Smooth muscle cell (in vitro differentiated cells): Measurements from ENCODE around the gene GPX3. TPM values are rescaled to one million over a fixed set of nuclear protein-coding genes. Genes with fewer than 3 reads are reported as not detected.

Source experiments
- DNase-seq: peaks from one replicate; lab custom pipeline; 2025; ENCODE audit not compliant: unreplicated experiment; lab: John Stamatoyannopoulos, UW
- H2AFZ ChIP-seq: fragments of 200-600 bp; sonication (generic); 2 replicates; pipeline ENCODE4 v1.6.0; 2016; ENCODE audit warnings: antibody characterized with exemption, low read depth, mild to moderate bottlenecking
- H3F3A ChIP-seq: fragments of 200-600 bp; sonication (generic); 2 replicates; pipeline ENCODE4 v1.6.0; 2017; ENCODE audit warnings: antibody characterized with exemption, low read depth
- H3K27ac ChIP-seq: fragments of 200-600 bp; sonication (generic); 2 replicates; pipeline ENCODE4 v1.5.1; 2016; ENCODE audit warnings: low read depth, mild to moderate bottlenecking
- H3K27me3 ChIP-seq: fragments of 200-600 bp; sonication (generic); 2 replicates; pipeline ENCODE4 v1.6.1; 2016; ENCODE audit warnings: low read depth, mild to moderate bottlenecking
- H3K36me3 ChIP-seq: fragments of 200-600 bp; sonication (generic); 2 replicates; pipeline ENCODE4 v1.5.1; 2016; ENCODE audit warnings: low read depth
- H3K4me1 ChIP-seq: fragments of 200-600 bp; sonication (generic); 2 replicates; pipeline ENCODE4 v1.5.1; 2016; ENCODE audit warnings: low read depth
- H3K4me2 ChIP-seq: fragments of 200-600 bp; sonication (generic); 2 replicates; pipeline ENCODE4 v1.6.0; 2016; ENCODE audit warnings: mild to moderate bottlenecking
- H3K4me3 ChIP-seq: fragments of 200-600 bp; sonication (generic); 2 replicates; pipeline ENCODE4 v1.5.1; 2016; ENCODE audit warnings: mild to moderate bottlenecking
- H3K79me2 ChIP-seq: fragments of 200-600 bp; sonication (generic); 2 replicates; pipeline ENCODE4 v1.6.0; 2016; ENCODE audit warnings: low read depth, mild to moderate bottlenecking
- H3K9ac ChIP-seq: fragments of 200-600 bp; sonication (generic); 2 replicates; pipeline ENCODE4 v1.6.0; 2016; ENCODE audit warnings: low read depth
- H3K9me3 ChIP-seq: fragments of 200-600 bp; sonication (generic); replicated peaks from 2 replicates; pipeline ENCODE4 v1.5.1; 2016; ENCODE audit warnings: low read depth
- H4K20me1 ChIP-seq: fragments of 200-600 bp; sonication (generic); 2 replicates; pipeline ENCODE4 v1.6.0; 2016; ENCODE audit warnings: low read depth
- CTCF ChIP-seq: fragments of 200-600 bp; sonication (generic); IDR thresholded peaks from 2 replicates; pipeline ENCODE4 v1.5.1; 2017; ENCODE audit warnings: borderline replicate concordance, mild to moderate bottlenecking, antibody characterized with exemption; ENCODE audit not compliant: insufficient read depth, poor library complexity, severe bottlenecking
- WGBS: methylation state at CpG from one replicate; pipeline ENCODE4 v1.1.7; 2016; ENCODE audit warnings: low lambda C conversion rate; 5-methylcytosine and 5-hydroxymethylcytosine counted together
- polyA plus RNA-seq: library from polyadenylated mRNA; unstranded; fragments of >200 nt; fragmentation: Nextera tagmentation; extraction: Ambion mirVana; gene quantifications from 2 replicates; pipeline ENCODE4 v1.2.1, GENCODE V29; 2016
- total RNA-seq: library from RNA; depleted of rRNA; stranded (reverse); fragments of >200 nt; gene quantifications from 2 replicates; pipeline ENCODE4 v1.2.3, GENCODE V29; 2014

Gene GPX3
- total and polyA plus RNA-seq, 2 experiments from 2014 or later: 32.6 to 67.5 TPM

DNA sequence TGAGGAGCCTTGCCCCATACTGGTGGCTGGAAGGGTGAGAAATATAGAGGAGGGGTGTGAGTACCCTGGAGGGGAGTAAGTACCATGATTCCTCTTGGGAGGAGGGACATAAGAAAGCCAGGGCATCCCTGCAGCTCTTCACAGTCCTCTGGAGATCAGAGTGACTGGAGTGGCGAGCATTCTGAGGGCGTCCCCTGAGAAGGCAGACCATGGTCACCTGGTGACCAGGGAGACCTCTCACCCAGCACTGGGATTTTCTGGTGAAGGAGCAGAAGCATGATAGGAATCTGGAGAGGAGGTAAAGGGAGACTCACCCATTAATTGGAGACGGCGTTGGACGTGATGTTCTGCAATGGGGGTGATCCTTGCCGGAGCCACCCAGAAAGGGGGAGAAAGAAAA, 27.7 kb upstream of the GPX3 start:
- no peak overlapping the region for H2AFZ ChIP-seq
- no peaks in the 10 kb centered on the region for H3K4me1 ChIP-seq
- no peaks in the 10 kb centered on the region for H3K27me3 ChIP-seq
- no peak overlapping the region for H3K4me3 ChIP-seq
- no peak for TF ChIP-seq CTCF
- H3F3A ChIP-seq: no peaks in the 10 kb centered on the region
- H3K4me2 ChIP-seq: no peak overlapping the region
- WGBS: 89% methylated on average over 6 of the region's 6 CpGs
- H3K36me3 ChIP-seq: no peaks in the 10 kb centered on the region
- no peaks in the 10 kb centered on the region for H3K79me2 ChIP-seq
- H4K20me1 ChIP-seq: no peaks in the 10 kb centered on the region
- no peak overlapping the region for H3K9ac ChIP-seq
- H3K27ac ChIP-seq: no peak overlapping the region
- H3K9me3 ChIP-seq: no peaks in the 10 kb centered on the region
- DNase-seq: no peak

DNA sequence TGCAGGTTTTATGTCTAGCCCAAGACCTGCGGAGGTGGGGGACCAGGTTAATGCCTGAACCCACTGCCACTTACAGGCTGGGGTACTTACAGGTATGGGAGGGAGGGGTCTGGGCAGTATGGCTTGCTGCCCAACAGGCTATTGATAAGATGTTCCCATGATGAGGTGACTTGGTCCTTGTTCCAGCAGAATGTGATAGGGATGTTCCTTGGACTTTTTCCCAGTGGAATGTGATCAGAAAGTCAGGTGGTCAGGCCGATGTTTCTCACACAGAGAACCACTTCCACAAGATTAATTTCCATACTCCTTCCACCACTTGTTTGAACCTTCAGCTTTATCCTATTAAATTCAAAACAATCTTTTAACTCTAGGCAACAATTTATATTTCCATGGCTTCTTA, 27.0 kb upstream of the GPX3 start:
- TF ChIP-seq CTCF: no peak

DNA sequence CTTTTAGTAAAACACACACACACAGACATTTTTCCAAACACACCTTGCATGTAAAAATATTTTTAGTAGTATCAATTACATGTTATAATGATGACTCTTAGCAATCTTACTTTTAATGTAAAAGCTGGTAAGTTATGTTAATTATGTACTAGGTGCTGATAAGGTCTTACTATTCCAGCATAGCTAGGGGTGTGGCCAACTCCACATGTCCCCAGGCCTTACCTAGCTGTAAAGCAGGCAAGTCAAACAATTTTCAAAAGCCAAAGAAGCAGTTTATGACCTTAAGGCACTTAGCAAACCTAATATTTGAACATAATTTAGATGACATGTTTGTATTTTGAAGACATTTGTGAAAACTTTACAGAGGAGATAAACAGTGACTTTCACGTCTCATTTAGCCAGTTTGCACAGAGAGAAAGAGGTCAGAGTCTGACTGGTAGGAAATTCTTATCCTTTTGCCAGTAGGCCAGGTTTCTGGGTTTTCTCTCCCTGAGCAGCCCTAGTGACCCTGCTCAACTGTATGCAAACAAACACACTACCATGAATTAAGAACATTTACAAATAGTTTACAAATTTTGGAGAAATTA, 26.5 kb upstream of the GPX3 start:
- H3K4me3 ChIP-seq: no peak overlapping the region
- H3F3A ChIP-seq: no peaks in the 10 kb centered on the region
- H3K9ac ChIP-seq: no peak overlapping the region
- no peaks in the 10 kb centered on the region for H3K36me3 ChIP-seq
- H3K27me3 ChIP-seq: no peaks in the 10 kb centered on the region
- H3K4me2 ChIP-seq: no peak overlapping the region
- no peaks in the 10 kb centered on the region for H3K9me3 ChIP-seq
- no peaks in the 10 kb centered on the region for H3K79me2 ChIP-seq
- no peaks in the 10 kb centered on the region for H3K4me1 ChIP-seq
- no peaks in the 10 kb centered on the region for H4K20me1 ChIP-seq
- no peak overlapping the region for H2AFZ ChIP-seq
- TF ChIP-seq CTCF: no peak
- DNase-seq: no peak
- no peak overlapping the region for H3K27ac ChIP-seq
- WGBS: 89% methylated on average over 1 of the region's 1 CpG

More for the DNA sequence above, 27.0 kb upstream of the GPX3 start:
- DNase-seq: no peak
- 96% methylated on average over 2 of the region's 2 CpGs for WGBS
- Histone ChIP-seq H3K4me2 (no peak overlapping the region), H4K20me1 (no peaks in the 10 kb centered on the region), H2AFZ (no peak overlapping the region), H3K9me3 (no peaks in the 10 kb centered on the region), H3K36me3 (no peaks in the 10 kb centered on the region), H3K4me3 (no peak overlapping the region), H3K4me1 (no peaks in the 10 kb centered on the region), H3F3A (no peaks in the 10 kb centered on the region), H3K27ac (no peak overlapping the region), H3K79me2 (no peaks in the 10 kb centered on the region), H3K9ac (no peak overlapping the region), H3K27me3 (no peaks in the 10 kb centered on the region)

GRCh38 chr5:150999704-151000442, 20.5 kb upstream of the GPX3 start:
- WGBS: 85% methylated on average over 7 of the region's 7 CpGs
- TF ChIP-seq CTCF: no peak
- H3F3A ChIP-seq: peaks cover 3% of the 10 kb centered on the region
- no peak overlapping the region for H3K4me2 ChIP-seq
- H3K9me3 ChIP-seq: no peaks in the 10 kb centered on the region
- H3K27me3 ChIP-seq: peaks cover 5% of the 10 kb centered on the region
- H2AFZ ChIP-seq: no peak overlapping the region
- H3K79me2 ChIP-seq: no peaks in the 10 kb centered on the region
- H3K4me3 ChIP-seq: no peak overlapping the region
- no peak overlapping the region for H3K27ac ChIP-seq
- H3K9ac ChIP-seq: no peak overlapping the region
- DNase-seq: no peak
- H3K4me1 ChIP-seq: peaks cover 3% of the 10 kb centered on the region
- H3K36me3 ChIP-seq: no peaks in the 10 kb centered on the region
- no peaks in the 10 kb centered on the region for H4K20me1 ChIP-seq
